Smooth muscle cell (in vitro differentiated cells): Measurements from ENCODE around the gene C1orf35. TPM values are rescaled to one million over a fixed set of nuclear protein-coding genes. Genes with fewer than 3 reads are reported as not detected.

Experiments used
- DNase-seq: peaks from one replicate; lab custom pipeline; 2025; ENCODE audit not compliant: unreplicated experiment; lab: John Stamatoyannopoulos, UW
- H2AFZ ChIP-seq: fragments of 200-600 bp; sonication (generic); 2 replicates; pipeline ENCODE4 v1.6.0; 2016; ENCODE audit warnings: antibody characterized with exemption, low read depth, mild to moderate bottlenecking
- H3F3A ChIP-seq: fragments of 200-600 bp; sonication (generic); 2 replicates; pipeline ENCODE4 v1.6.0; 2017; ENCODE audit warnings: antibody characterized with exemption, low read depth
- H3K27ac ChIP-seq: fragments of 200-600 bp; sonication (generic); 2 replicates; pipeline ENCODE4 v1.5.1; 2016; ENCODE audit warnings: low read depth, mild to moderate bottlenecking
- H3K27me3 ChIP-seq: fragments of 200-600 bp; sonication (generic); 2 replicates; pipeline ENCODE4 v1.6.1; 2016; ENCODE audit warnings: low read depth, mild to moderate bottlenecking
- H3K36me3 ChIP-seq: fragments of 200-600 bp; sonication (generic); 2 replicates; pipeline ENCODE4 v1.5.1; 2016; ENCODE audit warnings: low read depth
- H3K4me1 ChIP-seq: fragments of 200-600 bp; sonication (generic); 2 replicates; pipeline ENCODE4 v1.5.1; 2016; ENCODE audit warnings: low read depth
- H3K4me2 ChIP-seq: fragments of 200-600 bp; sonication (generic); 2 replicates; pipeline ENCODE4 v1.6.0; 2016; ENCODE audit warnings: mild to moderate bottlenecking
- H3K4me3 ChIP-seq: fragments of 200-600 bp; sonication (generic); 2 replicates; pipeline ENCODE4 v1.5.1; 2016; ENCODE audit warnings: mild to moderate bottlenecking
- H3K79me2 ChIP-seq: fragments of 200-600 bp; sonication (generic); 2 replicates; pipeline ENCODE4 v1.6.0; 2016; ENCODE audit warnings: low read depth, mild to moderate bottlenecking
- H3K9ac ChIP-seq: fragments of 200-600 bp; sonication (generic); 2 replicates; pipeline ENCODE4 v1.6.0; 2016; ENCODE audit warnings: low read depth
- H3K9me3 ChIP-seq: fragments of 200-600 bp; sonication (generic); replicated peaks from 2 replicates; pipeline ENCODE4 v1.5.1; 2016; ENCODE audit warnings: low read depth
- H4K20me1 ChIP-seq: fragments of 200-600 bp; sonication (generic); 2 replicates; pipeline ENCODE4 v1.6.0; 2016; ENCODE audit warnings: low read depth
- CTCF ChIP-seq: fragments of 200-600 bp; sonication (generic); IDR thresholded peaks from 2 replicates; pipeline ENCODE4 v1.5.1; 2017; ENCODE audit warnings: borderline replicate concordance, mild to moderate bottlenecking, antibody characterized with exemption; ENCODE audit not compliant: insufficient read depth, poor library complexity, severe bottlenecking
- WGBS: methylation state at CpG from one replicate; pipeline ENCODE4 v1.1.7; 2016; ENCODE audit warnings: low lambda C conversion rate; 5-methylcytosine and 5-hydroxymethylcytosine counted together
- polyA plus RNA-seq: library from polyadenylated mRNA; unstranded; fragments of >200 nt; fragmentation: Nextera tagmentation; extraction: Ambion mirVana; gene quantifications from 2 replicates; pipeline ENCODE4 v1.2.1, GENCODE V29; 2016
- total RNA-seq: library from RNA; depleted of rRNA; stranded (reverse); fragments of >200 nt; gene quantifications from 2 replicates; pipeline ENCODE4 v1.2.3, GENCODE V29; 2014

The C1orf35 gene
- total and polyA plus RNA-seq, 2 experiments from 2014 or later, result 7.6 to 18.7 TPM

GRCh38 chr1:228073061-228073856 lies 29.9 kb downstream of the C1orf35 start:
- no peak overlapping the region for H3K4me2 ChIP-seq
- WGBS, result 86% methylated on average over 23 of the region's 23 CpGs
- H3F3A ChIP-seq, result no peaks in the 10 kb centered on the region
- no peaks in the 10 kb centered on the region for H3K9me3 ChIP-seq
- peaks cover 10% of the 10 kb centered on the region for H3K27me3 ChIP-seq
- H3K79me2 ChIP-seq, result no peaks in the 10 kb centered on the region
- no peaks in the 10 kb centered on the region for H3K36me3 ChIP-seq
- H3K9ac ChIP-seq, result no peak overlapping the region
- H3K4me3 ChIP-seq, result no peak overlapping the region
- H2AFZ ChIP-seq, result no peak overlapping the region
- peaks cover 6% of the 10 kb centered on the region for H3K4me1 ChIP-seq
- DNase-seq, result no peak
- H3K27ac ChIP-seq, result no peak overlapping the region
- no peak for TF ChIP-seq CTCF
- peaks cover 40% of the 10 kb centered on the region for H4K20me1 ChIP-seq

GRCh38 chr1:228072658-228073043 lies 30.5 kb downstream of the C1orf35 start:
- Histone ChIP-seq H3K27ac (no peak overlapping the region), H3K36me3 (no peaks in the 10 kb centered on the region), H3K4me2 (no peak overlapping the region), H3F3A (no peaks in the 10 kb centered on the region), H3K27me3 (peaks cover 13% of the 10 kb centered on the region), H4K20me1 (peaks cover 38% of the 10 kb centered on the region), H3K4me1 (peaks cover 6% of the 10 kb centered on the region), H3K4me3 (no peak overlapping the region), H3K79me2 (no peaks in the 10 kb centered on the region), H2AFZ (no peak overlapping the region), H3K9me3 (no peaks in the 10 kb centered on the region), H3K9ac (no peak overlapping the region)
- TF ChIP-seq CTCF, result no peak
- no peak for DNase-seq
- WGBS, result 84% methylated on average over 5 of the region's 5 CpGs

- Histone ChIP-seq H3K4me2 (no peak overlapping the region), H3K27me3 (peaks cover 18% of the 10 kb centered on the region), H4K20me1 (peaks cover 31% of the 10 kb centered on the region), H3K4me1 (peaks cover 6% of the 10 kb centered on the region), H3K79me2 (no peaks in the 10 kb centered on the region), H3K36me3 (no peaks in the 10 kb centered on the region), H3K9ac (no peak overlapping the region), H3K9me3 (no peaks in the 10 kb centered on the region), H2AFZ (no peak overlapping the region), H3F3A (no peaks in the 10 kb centered on the region), H3K4me3 (no peak overlapping the region), H3K27ac (no peak overlapping the region)
- no peak for TF ChIP-seq CTCF
- 75% methylated on average over 7 of the region's 7 CpGs for WGBS
- no peak for DNase-seq
Measured at GRCh38 chr1:228071839-228072657, 31.1 kb downstream of the C1orf35 start.
